SU-DHL-6 (cell line): ENCODE results near the gene UNC5C.

ENCODE experiments used
- EZH2phosphoT487 ChIP-seq: fragments of 200-600 bp; sonication (generic), shearing (Covaris generic); conservative IDR thresholded peaks from 2 replicates; pipeline ENCODE4 v1.6.1; 2018; ENCODE audit warnings: mild to moderate bottlenecking, antibody characterized with exemption, low read length, moderate library complexity, mixed read lengths
- TF ChIP-seq, protein P1 (sequence below): fragments of 200-600 bp; sonication (generic); IDR thresholded peaks from one replicate; pipeline ENCODE4 v1.5.1; 2017; ENCODE audit warnings: antibody characterized with exemption, mild to moderate bottlenecking, low read length, moderate library complexity; ENCODE audit not compliant: insufficient read depth, poor library complexity, severe bottlenecking

- TF ChIP-seq, protein P1, sequence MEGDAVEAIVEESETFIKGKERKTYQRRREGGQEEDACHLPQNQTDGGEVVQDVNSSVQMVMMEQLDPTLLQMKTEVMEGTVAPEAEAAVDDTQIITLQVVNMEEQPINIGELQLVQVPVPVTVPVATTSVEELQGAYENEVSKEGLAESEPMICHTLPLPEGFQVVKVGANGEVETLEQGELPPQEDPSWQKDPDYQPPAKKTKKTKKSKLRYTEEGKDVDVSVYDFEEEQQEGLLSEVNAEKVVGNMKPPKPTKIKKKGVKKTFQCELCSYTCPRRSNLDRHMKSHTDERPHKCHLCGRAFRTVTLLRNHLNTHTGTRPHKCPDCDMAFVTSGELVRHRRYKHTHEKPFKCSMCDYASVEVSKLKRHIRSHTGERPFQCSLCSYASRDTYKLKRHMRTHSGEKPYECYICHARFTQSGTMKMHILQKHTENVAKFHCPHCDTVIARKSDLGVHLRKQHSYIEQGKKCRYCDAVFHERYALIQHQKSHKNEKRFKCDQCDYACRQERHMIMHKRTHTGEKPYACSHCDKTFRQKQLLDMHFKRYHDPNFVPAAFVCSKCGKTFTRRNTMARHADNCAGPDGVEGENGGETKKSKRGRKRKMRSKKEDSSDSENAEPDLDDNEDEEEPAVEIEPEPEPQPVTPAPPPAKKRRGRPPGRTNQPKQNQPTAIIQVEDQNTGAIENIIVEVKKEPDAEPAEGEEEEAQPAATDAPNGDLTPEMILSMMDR, result no peak
- no peak for TF ChIP-seq EZH2phosphoT487
Measured at GRCh38 chr4:95158626-95159025, 390.1 kb downstream of the UNC5C start.
